ENCODE results near the gene CERS6. TPM values are rescaled to one million over a fixed set of nuclear protein-coding genes. Genes with fewer than 3 reads are reported as not detected.

CERS6 gene
- polyA plus RNA-seq, 3 donors = 7.6 to 17.7 (median 15.6) TPM

DNA sequence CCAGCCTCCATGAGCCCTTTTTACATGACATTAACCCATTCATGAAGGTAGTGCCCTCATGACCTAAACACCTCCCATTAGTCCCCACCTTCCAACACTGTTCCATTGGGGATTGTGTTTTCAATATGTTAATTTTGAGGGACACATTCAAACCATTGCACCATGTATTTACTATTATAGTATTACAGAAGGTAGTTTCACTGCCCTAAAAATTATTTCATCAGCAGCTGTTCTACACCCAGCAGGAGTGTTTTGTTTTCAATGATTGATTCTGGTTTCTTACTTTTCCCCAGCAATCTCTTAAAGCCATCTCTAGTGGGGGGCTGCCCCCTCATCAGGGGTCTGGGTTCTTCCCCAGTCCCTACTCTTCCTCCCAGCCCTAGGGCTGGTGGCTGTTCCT lies 71.9 kb downstream of the CERS6 start:
- no peaks in the 10 kb centered on the region for H3K27me3 Mint-ChIP-seq (ENCODE audit: low read depth in 3 of 3)
- DNase-seq = no peak
- no peak overlapping the region for H3K4me3 Mint-ChIP-seq
- H3K4me1 Mint-ChIP-seq = peaks cover 74% of the 10 kb centered on the region
- Histone ChIP-seq H3K79me2 (ENCODE audit: insufficient read depth, low read length) (peaks cover 95% of the 10 kb centered on the region), H4K20me1 (ENCODE audit: insufficient read depth, low read length) (peaks cover 48% of the 10 kb centered on the region), H3K4me3 (replicated peaks in 1 of 3; ENCODE audit: low read depth in 2 of 3, low read length in 3 of 3) (no peak overlapping the region), H3K27me3 (ENCODE audit: control insufficient read depth in 2 of 2, insufficient read depth in 2 of 2, low read length in 2 of 2) (no peaks in the 10 kb centered on the region), H3K4me2 (replicated peaks; ENCODE audit: extremely low read depth, low read length, poor library complexity, severe bottlenecking) (no peak overlapping the region), H3K27ac (ENCODE audit: low read depth in 1 of 2, low read length in 2 of 2) (peak overlapping the region in 1 of 2 donors; percentile 74), H3K9ac (ENCODE audit: insufficient read depth, low read length, poor library complexity, severe bottlenecking) (no peak overlapping the region), H3K9me3 (replicated peaks in 1 of 2; ENCODE audit: control insufficient read depth in 1 of 2, insufficient read depth in 1 of 2, low read length in 2 of 2) (no peaks in the 10 kb centered on the region), H3K4me1 (ENCODE audit: control insufficient read depth in 1 of 2, insufficient read depth in 2 of 2, low read length in 2 of 2) (peaks cover 50 to 54% of the 10 kb centered on the region in 2 donors), H2AFZ (ENCODE audit: insufficient read depth, low read depth, low read length, poor library complexity, severe bottlenecking) (no peak overlapping the region), H3K36me3 (replicated peaks in 1 of 2; ENCODE audit: control insufficient read depth in 1 of 2, insufficient read depth in 2 of 2, low read length in 2 of 2) (no peaks in the 10 kb centered on the region)
- H3K27ac Mint-ChIP-seq = peak overlapping the region; percentile 51 to 83 (median 68)
- H3K9me3 Mint-ChIP-seq = peaks cover 0 to 3% (median 0%) of the 10 kb centered on the region in 7 donors
- TF ChIP-seq, protein P1, sequence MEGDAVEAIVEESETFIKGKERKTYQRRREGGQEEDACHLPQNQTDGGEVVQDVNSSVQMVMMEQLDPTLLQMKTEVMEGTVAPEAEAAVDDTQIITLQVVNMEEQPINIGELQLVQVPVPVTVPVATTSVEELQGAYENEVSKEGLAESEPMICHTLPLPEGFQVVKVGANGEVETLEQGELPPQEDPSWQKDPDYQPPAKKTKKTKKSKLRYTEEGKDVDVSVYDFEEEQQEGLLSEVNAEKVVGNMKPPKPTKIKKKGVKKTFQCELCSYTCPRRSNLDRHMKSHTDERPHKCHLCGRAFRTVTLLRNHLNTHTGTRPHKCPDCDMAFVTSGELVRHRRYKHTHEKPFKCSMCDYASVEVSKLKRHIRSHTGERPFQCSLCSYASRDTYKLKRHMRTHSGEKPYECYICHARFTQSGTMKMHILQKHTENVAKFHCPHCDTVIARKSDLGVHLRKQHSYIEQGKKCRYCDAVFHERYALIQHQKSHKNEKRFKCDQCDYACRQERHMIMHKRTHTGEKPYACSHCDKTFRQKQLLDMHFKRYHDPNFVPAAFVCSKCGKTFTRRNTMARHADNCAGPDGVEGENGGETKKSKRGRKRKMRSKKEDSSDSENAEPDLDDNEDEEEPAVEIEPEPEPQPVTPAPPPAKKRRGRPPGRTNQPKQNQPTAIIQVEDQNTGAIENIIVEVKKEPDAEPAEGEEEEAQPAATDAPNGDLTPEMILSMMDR (IDR thresholded peaks at IDR 0.05) = no peak
- H3K36me3 Mint-ChIP-seq = no peaks in the 10 kb centered on the region
- intact Hi-C loops (cut with micrococcal nuclease) = no loop called here

DNA sequence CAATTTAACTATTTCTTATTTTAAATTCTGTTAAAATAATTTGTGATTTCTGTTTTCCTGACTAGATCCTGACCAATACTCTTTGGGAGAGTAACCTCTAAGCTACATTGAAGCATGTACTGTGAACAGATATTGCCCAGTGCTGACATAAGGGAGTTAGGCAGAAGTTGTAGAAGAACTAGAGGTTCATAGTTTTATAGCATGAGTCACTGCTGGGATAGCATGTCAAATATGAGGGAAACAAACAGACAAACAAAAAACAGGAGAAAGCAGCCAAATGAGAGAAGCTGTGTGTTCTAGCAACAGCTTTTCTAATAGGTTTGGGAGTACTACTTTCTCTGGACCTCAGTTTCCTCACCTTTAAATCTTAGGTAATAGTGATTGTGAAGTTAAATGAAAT lies 72.4 kb downstream of the CERS6 start:
- Mint-ChIP-seq H3K36me3 (no peaks in the 10 kb centered on the region), H3K27ac (peak overlapping the region in 5 of 7 donors; percentile 61 to 86 (median 72)), H3K4me1 (peaks cover 75% of the 10 kb centered on the region), H3K9me3 (peaks cover 0 to 3% (median 0%) of the 10 kb centered on the region in 7 donors), H3K27me3 (ENCODE audit: low read depth in 3 of 3) (no peaks in the 10 kb centered on the region), H3K4me3 (no peak overlapping the region)
- Histone ChIP-seq H3K27me3 (ENCODE audit: control insufficient read depth in 2 of 2, insufficient read depth in 2 of 2, low read length in 2 of 2) (no peaks in the 10 kb centered on the region), H3K79me2 (ENCODE audit: insufficient read depth, low read length) (peaks cover 95% of the 10 kb centered on the region), H3K9ac (ENCODE audit: insufficient read depth, low read length, poor library complexity, severe bottlenecking) (no peak overlapping the region), H3K36me3 (replicated peaks in 1 of 2; ENCODE audit: control insufficient read depth in 1 of 2, insufficient read depth in 2 of 2, low read length in 2 of 2) (no peaks in the 10 kb centered on the region), H3K9me3 (replicated peaks in 1 of 2; ENCODE audit: control insufficient read depth in 1 of 2, insufficient read depth in 1 of 2, low read length in 2 of 2) (no peaks in the 10 kb centered on the region), H3K27ac (ENCODE audit: low read depth in 1 of 2, low read length in 2 of 2) (peak overlapping the region in 1 of 2 donors; percentile 74), H3K4me2 (replicated peaks; ENCODE audit: extremely low read depth, low read length, poor library complexity, severe bottlenecking) (no peak overlapping the region), H3K4me3 (replicated peaks in 1 of 3; ENCODE audit: low read depth in 2 of 3, low read length in 3 of 3) (no peak overlapping the region), H2AFZ (ENCODE audit: insufficient read depth, low read depth, low read length, poor library complexity, severe bottlenecking) (no peak overlapping the region), H3K4me1 (ENCODE audit: control insufficient read depth in 1 of 2, insufficient read depth in 2 of 2, low read length in 2 of 2) (peaks cover 52 to 58% of the 10 kb centered on the region in 2 donors), H4K20me1 (ENCODE audit: insufficient read depth, low read length) (peaks cover 44% of the 10 kb centered on the region)
- intact Hi-C loops (cut with micrococcal nuclease) = no loop called here
- TF ChIP-seq, protein P1 (IDR thresholded peaks at IDR 0.05) = no peak
- peak in 1 of 3 donors; percentile 27 for DNase-seq
